GM12864 (cell line): ENCODE measurements around the gene HTT.

Experiments used
- DNase-seq: peaks from one replicate; pipeline ENCODE4 v3.0.0-alpha.2; 2011; ENCODE audit warnings: low read depth
- H3K4me3 ChIP-seq: 2 replicates; pipeline ENCODE4 v1.5.1; 2011; ENCODE audit warnings: mild to moderate bottlenecking, low read depth, low read length, control low read depth
- CTCF ChIP-seq: IDR thresholded peaks from 2 replicates; pipeline ENCODE4 v1.5.1; 2011; ENCODE audit warnings: low read depth, mild to moderate bottlenecking, moderate library complexity, low read length, control low read depth, inconsistent platforms; ENCODE audit errors: missing control alignments

HTT gene

DNA sequence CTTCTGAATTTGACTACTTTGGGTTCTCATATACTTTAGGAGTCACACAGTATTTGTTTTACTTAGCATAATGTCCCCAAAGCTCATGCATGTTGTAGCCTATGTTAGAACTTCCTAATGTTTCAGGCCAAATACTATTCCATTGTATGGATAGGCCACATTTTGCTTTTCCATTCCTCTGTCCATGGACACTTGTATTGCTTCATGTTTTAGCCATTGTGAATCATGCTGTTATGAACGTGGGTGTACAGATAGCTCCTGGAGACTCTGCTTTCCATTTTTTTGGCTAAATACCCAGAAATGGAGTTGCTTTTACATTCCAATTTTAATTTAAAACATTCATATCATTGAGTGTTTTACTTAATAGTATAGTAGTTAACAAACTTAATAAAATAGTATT lies 54.5 kb downstream of the HTT start:
- no peak for TF ChIP-seq CTCF
- no peak for DNase-seq

DNA sequence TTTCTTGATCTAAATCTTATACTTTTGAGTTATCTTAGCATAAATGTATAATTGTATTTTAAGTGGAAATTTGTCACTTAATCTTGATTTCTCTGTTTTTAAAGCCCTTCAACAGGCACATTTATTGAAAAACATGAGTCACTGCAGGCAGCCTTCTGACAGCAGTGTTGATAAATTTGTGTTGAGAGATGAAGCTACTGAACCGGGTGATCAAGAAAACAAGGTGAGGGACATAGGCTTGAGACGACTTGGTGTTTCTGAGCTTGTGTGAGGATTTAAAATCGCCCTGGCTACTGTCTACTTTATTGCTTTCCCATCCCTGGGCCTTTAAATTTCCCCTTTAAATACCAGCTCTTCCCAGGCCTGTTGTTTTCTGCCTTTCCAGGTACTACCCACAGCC lies 55.7 kb downstream of the HTT start:
- DNase-seq = no peak
- no peak overlapping the region for H3K4me3 ChIP-seq
- TF ChIP-seq CTCF = no peak

More for the DNA sequence above, 54.5 kb downstream of the HTT start:
- H3K4me3 ChIP-seq = no peak overlapping the region

DNA sequence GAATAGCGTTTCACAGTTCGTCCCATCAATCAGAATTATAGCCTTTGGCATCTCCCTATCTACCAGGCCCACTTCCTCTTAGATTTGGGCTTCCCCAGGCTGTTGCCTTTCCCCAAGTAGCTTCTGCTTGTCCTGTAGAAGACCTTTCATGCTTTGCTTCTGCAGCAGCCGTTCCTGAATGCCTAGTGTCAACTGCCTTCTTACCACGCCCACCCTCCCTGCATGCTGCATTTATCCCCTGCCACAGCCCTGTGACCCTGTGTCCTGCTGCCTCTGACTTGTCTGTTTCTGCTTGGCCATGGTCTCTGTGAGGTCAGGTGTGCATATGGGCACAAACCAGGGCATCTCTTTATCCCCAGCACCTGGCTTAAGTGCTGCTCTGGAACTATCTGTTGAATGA lies 56.3 kb downstream of the HTT start:
- H3K4me3 ChIP-seq = no peak overlapping the region
- no peak for TF ChIP-seq CTCF
- no peak for DNase-seq

DNA sequence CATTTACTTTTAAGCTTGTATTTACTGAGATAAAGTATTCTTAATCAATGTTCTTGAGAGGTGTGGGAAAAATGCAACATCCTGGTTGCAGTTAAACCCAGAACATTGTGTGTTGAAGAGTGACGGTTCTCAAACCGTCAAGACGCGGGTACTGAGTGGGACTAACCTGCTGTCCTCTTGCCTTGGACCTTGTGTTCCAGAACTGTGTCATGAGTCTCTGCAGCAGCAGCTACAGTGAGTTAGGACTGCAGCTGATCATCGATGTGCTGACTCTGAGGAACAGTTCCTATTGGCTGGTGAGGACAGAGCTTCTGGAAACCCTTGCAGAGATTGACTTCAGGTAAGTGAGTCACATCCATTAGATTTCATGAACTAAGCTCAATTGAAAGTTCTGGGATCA lies 59.7 kb downstream of the HTT start:
- no peak for DNase-seq
- TF ChIP-seq CTCF = no peak
- H3K4me3 ChIP-seq = no peak overlapping the region

DNA sequence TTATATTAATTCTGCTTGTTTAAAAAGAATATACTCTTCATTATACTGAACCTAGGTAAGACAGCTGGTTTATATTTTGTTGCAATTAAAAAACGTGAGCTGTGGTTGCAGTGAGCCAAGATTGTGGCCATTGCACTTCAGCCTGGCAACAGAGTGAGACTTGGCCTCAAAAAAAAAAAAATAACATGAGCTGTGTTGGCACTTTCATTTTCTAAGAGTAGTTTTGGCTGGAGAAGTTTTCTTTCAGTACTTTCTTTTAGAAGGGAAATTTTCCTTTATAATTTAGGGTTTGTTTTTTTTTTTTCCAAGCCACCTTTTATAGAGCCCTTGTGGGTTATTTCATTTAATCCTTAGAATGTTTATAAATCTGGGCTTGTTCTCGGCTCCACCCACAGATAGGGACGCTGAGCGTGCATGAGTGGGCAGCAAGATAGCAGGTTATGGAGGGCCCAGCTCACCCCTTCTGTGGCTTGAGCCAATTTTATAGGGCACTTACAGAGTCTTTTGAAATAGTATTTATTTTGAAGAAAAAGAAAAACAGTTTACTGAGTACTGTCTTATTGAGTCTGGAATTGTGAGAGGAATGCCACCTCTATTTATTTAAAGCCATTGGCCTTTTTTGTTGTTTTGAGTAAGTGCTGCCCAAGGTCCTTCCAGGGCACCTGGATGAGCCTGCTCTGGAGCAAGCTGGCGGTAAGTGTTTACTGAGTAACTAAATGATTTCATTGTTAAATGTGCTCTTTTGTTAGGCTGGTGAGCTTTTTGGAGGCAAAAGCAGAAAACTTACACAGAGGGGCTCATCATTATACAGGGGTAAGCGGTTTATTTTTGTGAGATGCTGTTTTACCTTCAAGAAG lies 60.9 kb downstream of the HTT start:
- H3K4me3 ChIP-seq = no peak overlapping the region
- no peak for TF ChIP-seq CTCF
- no peak for DNase-seq

DNA sequence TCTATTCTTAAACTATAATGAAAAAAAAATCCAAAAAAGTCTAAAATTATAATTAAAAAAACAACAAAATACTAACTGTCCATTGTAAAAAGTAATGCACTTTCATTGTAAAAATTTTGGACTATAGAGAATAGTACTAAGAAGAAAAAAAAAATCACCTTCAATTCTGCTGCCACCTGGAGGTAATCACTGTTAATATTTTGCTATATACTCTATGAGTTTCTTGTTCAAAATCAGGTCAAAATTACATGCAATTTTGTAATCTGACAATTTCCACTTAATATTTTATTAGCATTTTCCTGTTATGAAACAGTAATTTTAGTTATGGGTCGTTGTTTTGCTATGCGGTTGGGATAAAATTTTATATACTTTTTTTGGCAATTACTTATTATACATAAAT lies 62.0 kb downstream of the HTT start:
- no peak for TF ChIP-seq CTCF

DNA sequence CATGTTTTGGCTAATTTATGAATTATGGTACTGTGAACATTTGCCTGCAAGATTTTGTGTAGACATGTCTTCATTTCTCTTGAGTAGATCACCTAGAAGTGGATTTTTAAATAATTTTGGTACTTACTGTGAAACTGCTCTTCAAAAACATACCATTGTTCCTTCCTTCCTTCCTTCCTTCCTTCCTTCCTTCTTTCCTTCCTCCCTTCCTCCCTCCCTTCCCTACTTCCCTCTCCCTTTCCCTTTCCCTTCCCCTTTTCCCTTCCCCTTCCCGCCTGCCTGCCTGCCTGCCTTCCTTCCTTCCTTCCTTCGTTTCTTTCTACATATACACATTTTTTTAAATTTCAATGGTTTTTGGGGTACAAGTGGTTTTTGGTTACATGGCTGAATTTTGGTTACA lies 63.4 kb downstream of the HTT start:
- no peak overlapping the region for H3K4me3 ChIP-seq
- TF ChIP-seq CTCF = no peak
- no peak for DNase-seq

More for the DNA sequence above, 62.0 kb downstream of the HTT start:
- no peak for DNase-seq
- no peak overlapping the region for H3K4me3 ChIP-seq
